ENCODE data around the gene SLC22A23.

Gene SLC22A23

DNA sequence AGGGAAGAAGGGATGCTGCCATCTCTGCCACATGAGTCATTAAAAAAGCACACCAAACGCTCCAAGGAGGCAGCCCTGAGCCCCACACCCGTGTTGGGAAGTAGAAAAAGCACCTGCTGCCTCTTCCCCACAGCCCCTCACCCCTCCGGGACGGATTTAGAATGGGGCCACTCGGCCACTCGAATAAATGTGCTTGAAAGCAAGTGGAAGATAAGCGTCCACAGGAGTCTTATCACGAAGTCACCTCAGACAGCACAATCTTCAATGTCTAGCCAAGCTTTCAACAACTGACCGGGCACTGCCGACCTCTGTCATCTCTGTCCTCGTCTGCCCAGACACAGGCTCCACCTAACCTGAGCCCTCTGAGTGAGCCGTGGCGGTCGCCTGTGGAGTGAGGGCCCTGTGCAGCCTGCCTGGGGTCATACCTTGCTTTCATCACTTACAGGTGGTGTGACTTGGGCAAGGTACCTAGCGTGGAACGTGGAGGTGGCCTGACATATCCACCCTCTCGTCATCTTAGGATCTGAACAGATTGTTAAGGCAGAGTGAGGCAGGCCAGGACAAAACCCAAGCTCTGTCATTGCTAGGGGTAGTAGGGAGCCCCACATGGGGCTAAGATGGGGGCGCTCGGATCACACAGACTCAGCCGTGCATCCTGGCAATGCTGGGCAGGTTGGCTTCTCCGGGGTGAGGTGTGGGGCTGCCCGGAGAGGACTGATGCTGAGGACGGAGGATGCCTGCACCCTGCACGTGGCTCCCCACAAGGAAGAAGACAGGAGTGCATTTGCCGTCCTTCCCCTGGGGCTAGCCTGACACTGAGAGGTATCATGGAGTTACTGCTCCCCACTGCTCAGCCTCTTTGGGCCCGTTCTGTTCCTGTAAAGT is 163.3 kb downstream of the SLC22A23 start:
- Histone ChIP-seq H3K27me3 (ENCODE audit: control insufficient read depth, insufficient read depth, low read length, poor library complexity, severe bottlenecking) (no peaks in the 10 kb centered on the region), H3K27ac (ENCODE audit: insufficient read depth, low read depth, low read length, poor library complexity, severe bottlenecking) (no peak overlapping the region), H3K4me3 (ENCODE audit: insufficient read depth, low read depth, low read length) (no peak overlapping the region), H3K36me3 (ENCODE audit: control insufficient read depth, insufficient read depth, low read length) (no peaks in the 10 kb centered on the region), H3K4me1 (ENCODE audit: control insufficient read depth, insufficient read depth, low read length) (peaks cover 9% of the 10 kb centered on the region), H3K9me3 (ENCODE audit: control insufficient read depth, low read length) (no peaks in the 10 kb centered on the region)
- WGBS, 2 experiments = 94 to 95% methylated on average over 26 of the region's 26 CpGs

DNA sequence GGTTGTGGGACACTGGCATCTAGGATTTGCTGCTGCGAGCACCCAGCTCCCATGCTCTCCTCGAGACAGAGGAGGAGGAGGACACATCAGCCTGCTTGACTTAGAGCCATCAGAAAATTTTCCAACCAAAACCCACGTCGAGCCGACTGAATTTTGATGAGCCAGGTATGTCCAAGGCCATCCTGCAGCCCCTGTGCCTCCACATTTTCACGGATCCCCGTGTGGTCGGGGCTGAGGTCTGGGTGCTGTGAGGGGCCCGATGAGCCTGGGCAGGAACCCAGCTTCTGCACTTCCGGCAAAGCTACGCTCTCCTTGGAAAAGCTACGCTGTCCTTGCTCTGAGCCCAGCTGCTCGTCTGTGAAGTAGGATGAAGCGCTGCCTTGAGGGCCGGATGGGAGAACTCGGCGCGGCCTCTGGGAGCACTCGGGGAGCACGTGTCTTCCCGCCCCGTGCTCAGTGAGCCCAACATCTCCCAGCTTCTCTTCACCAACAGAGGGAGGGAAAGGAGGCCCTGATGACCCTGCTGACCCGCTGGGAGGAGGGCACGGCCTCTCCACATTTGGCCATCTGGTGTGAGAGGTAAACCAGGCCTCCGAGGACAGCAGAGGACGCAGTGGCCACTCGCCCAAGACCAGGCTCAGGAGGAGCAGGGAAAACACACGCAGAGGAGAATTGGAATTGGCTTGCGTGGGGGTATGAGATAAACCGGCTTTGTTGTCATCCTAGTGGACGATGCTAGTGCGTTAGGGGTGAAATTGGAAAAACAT is 164.2 kb downstream of the SLC22A23 start:
- H3K9me3 ChIP-seq (ENCODE audit: control insufficient read depth, low read length) = no peaks in the 10 kb centered on the region
- H3K4me1 ChIP-seq (ENCODE audit: control insufficient read depth, insufficient read depth, low read length) = peaks cover 9% of the 10 kb centered on the region
- H3K27ac ChIP-seq (ENCODE audit: insufficient read depth, low read depth, low read length, poor library complexity, severe bottlenecking) = no peak overlapping the region
- no peaks in the 10 kb centered on the region for H3K27me3 ChIP-seq (ENCODE audit: control insufficient read depth, insufficient read depth, low read length, poor library complexity, severe bottlenecking)
- no peak overlapping the region for H3K4me3 ChIP-seq (ENCODE audit: insufficient read depth, low read depth, low read length)
- H3K36me3 ChIP-seq (ENCODE audit: control insufficient read depth, insufficient read depth, low read length) = no peaks in the 10 kb centered on the region
- WGBS, 2 experiments = 95 to 97% methylated on average over 32 of the region's 32 CpGs

DNA sequence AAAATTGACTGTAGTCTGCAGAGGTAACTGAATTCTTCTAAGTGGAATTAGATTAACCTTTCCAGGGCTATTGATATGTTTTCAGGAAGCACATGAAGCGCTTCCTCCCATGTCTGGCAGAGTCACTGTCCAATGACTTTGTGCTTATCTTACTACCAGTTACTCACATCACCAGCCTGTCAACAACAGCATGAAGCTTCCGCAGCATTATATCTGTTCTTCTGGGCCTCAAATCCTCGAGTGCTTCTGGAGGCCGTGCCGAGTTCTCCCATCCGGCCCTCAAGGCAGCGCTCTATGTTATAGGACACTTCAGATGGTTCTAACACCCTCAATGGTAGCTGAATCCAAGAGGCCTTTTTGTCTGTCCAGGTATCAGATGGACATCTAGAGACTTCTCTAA is 164.9 kb downstream of the SLC22A23 start:
- Histone ChIP-seq H3K27ac (ENCODE audit: insufficient read depth, low read depth, low read length, poor library complexity, severe bottlenecking) (no peak overlapping the region), H3K36me3 (ENCODE audit: control insufficient read depth, insufficient read depth, low read length) (no peaks in the 10 kb centered on the region), H3K27me3 (ENCODE audit: control insufficient read depth, insufficient read depth, low read length, poor library complexity, severe bottlenecking) (no peaks in the 10 kb centered on the region), H3K4me3 (ENCODE audit: insufficient read depth, low read depth, low read length) (no peak overlapping the region), H3K9me3 (ENCODE audit: control insufficient read depth, low read length) (no peaks in the 10 kb centered on the region), H3K4me1 (ENCODE audit: control insufficient read depth, insufficient read depth, low read length) (peaks cover 9% of the 10 kb centered on the region)
- WGBS, 2 experiments = 94 to 95% methylated on average over 7 of the region's 7 CpGs

DNA sequence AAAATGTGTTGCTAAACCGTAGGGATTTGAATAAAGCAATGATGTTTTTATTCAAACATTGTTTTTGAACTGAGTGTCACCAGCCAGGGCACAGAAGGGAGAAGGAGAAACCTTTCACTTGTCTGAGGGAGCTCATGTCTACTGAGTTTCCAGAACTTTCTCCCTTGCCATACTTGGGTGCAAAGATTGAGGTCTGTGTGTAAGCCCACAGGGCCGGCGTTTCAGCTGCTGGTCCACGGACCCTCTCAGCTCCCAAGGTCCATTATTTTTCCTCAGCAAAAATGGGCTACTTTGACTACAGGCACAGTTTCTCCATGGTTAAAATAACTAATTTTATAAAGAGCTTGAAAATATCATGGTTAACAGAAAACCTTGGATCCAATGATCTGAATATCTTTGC is 165.5 kb downstream of the SLC22A23 start:
- no peaks in the 10 kb centered on the region for H3K27me3 ChIP-seq (ENCODE audit: control insufficient read depth, insufficient read depth, low read length, poor library complexity, severe bottlenecking)
- H3K4me3 ChIP-seq (ENCODE audit: insufficient read depth, low read depth, low read length) = no peak overlapping the region
- 94 to 100% methylated on average over 4 of the region's 4 CpGs for WGBS, 2 experiments
- no peaks in the 10 kb centered on the region for H3K9me3 ChIP-seq (ENCODE audit: control insufficient read depth, low read length)
- no peaks in the 10 kb centered on the region for H3K36me3 ChIP-seq (ENCODE audit: control insufficient read depth, insufficient read depth, low read length)
- no peak overlapping the region for H3K27ac ChIP-seq (ENCODE audit: insufficient read depth, low read depth, low read length, poor library complexity, severe bottlenecking)
- peaks cover 9% of the 10 kb centered on the region for H3K4me1 ChIP-seq (ENCODE audit: control insufficient read depth, insufficient read depth, low read length)

DNA sequence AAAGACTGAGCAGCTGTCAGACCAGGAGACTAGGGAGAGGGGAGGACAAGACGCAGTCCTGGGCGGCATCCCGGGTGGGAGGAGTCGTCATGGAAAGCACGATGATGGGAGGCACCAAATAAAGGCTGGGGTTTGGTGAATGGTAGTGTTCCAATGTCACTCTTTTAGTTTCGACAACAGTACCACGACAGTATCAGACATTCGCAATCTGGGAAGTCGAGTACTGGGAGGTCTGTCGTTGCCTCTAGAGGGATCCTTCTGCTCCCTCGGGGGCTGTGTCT is 166.0 kb downstream of the SLC22A23 start:
- 91 to 95% methylated on average over 11 of the region's 11 CpGs for WGBS, 2 experiments
- H3K36me3 ChIP-seq (ENCODE audit: control insufficient read depth, insufficient read depth, low read length) = no peaks in the 10 kb centered on the region
- no peak overlapping the region for H3K27ac ChIP-seq (ENCODE audit: insufficient read depth, low read depth, low read length, poor library complexity, severe bottlenecking)
- no peak overlapping the region for H3K4me3 ChIP-seq (ENCODE audit: insufficient read depth, low read depth, low read length)
- H3K9me3 ChIP-seq (ENCODE audit: control insufficient read depth, low read length) = no peaks in the 10 kb centered on the region
- H3K27me3 ChIP-seq (ENCODE audit: control insufficient read depth, insufficient read depth, low read length, poor library complexity, severe bottlenecking) = no peaks in the 10 kb centered on the region
- peaks cover 9% of the 10 kb centered on the region for H3K4me1 ChIP-seq (ENCODE audit: control insufficient read depth, insufficient read depth, low read length)

- H3K4me1 ChIP-seq (ENCODE audit: control insufficient read depth, insufficient read depth, low read length) = peaks cover 5% of the 10 kb centered on the region
- H3K27ac ChIP-seq (ENCODE audit: insufficient read depth, low read depth, low read length, poor library complexity, severe bottlenecking) = no peak overlapping the region
- no peaks in the 10 kb centered on the region for H3K36me3 ChIP-seq (ENCODE audit: control insufficient read depth, insufficient read depth, low read length)
- no peak overlapping the region for H3K4me3 ChIP-seq (ENCODE audit: insufficient read depth, low read depth, low read length)
- H3K27me3 ChIP-seq (ENCODE audit: control insufficient read depth, insufficient read depth, low read length, poor library complexity, severe bottlenecking) = no peaks in the 10 kb centered on the region
- 95 to 96% methylated on average over 15 of the region's 15 CpGs for WGBS, 2 experiments
- no peaks in the 10 kb centered on the region for H3K9me3 ChIP-seq (ENCODE audit: control insufficient read depth, low read length)
These were observed 166.5 kb downstream of the SLC22A23 start for GRCh38 chr6:3290149-3290930.

GRCh38 chr6:3289664-3290055 is 167.2 kb downstream of the SLC22A23 start:
- Histone ChIP-seq H3K4me3 (ENCODE audit: insufficient read depth, low read depth, low read length) (no peak overlapping the region), H3K36me3 (ENCODE audit: control insufficient read depth, insufficient read depth, low read length) (no peaks in the 10 kb centered on the region), H3K27me3 (ENCODE audit: control insufficient read depth, insufficient read depth, low read length, poor library complexity, severe bottlenecking) (no peaks in the 10 kb centered on the region), H3K27ac (ENCODE audit: insufficient read depth, low read depth, low read length, poor library complexity, severe bottlenecking) (no peak overlapping the region), H3K4me1 (ENCODE audit: control insufficient read depth, insufficient read depth, low read length) (no peaks in the 10 kb centered on the region), H3K9me3 (ENCODE audit: control insufficient read depth, low read length) (no peaks in the 10 kb centered on the region)
- 92% methylated on average over 7 of the region's 7 CpGs for WGBS, 2 experiments

- H3K9me3 ChIP-seq (ENCODE audit: control insufficient read depth, low read length) = no peaks in the 10 kb centered on the region
- H3K36me3 ChIP-seq (ENCODE audit: control insufficient read depth, insufficient read depth, low read length) = no peaks in the 10 kb centered on the region
- H3K27me3 ChIP-seq (ENCODE audit: control insufficient read depth, insufficient read depth, low read length, poor library complexity, severe bottlenecking) = no peaks in the 10 kb centered on the region
- WGBS, 2 experiments = 94 to 95% methylated on average over 21 of the region's 21 CpGs
- H3K4me1 ChIP-seq (ENCODE audit: control insufficient read depth, insufficient read depth, low read length) = no peaks in the 10 kb centered on the region
- H3K4me3 ChIP-seq (ENCODE audit: insufficient read depth, low read depth, low read length) = no peak overlapping the region
- H3K27ac ChIP-seq (ENCODE audit: insufficient read depth, low read depth, low read length, poor library complexity, severe bottlenecking) = no peak overlapping the region
These were observed 167.9 kb downstream of the SLC22A23 start for GRCh38 chr6:3288711-3289663.

DNA sequence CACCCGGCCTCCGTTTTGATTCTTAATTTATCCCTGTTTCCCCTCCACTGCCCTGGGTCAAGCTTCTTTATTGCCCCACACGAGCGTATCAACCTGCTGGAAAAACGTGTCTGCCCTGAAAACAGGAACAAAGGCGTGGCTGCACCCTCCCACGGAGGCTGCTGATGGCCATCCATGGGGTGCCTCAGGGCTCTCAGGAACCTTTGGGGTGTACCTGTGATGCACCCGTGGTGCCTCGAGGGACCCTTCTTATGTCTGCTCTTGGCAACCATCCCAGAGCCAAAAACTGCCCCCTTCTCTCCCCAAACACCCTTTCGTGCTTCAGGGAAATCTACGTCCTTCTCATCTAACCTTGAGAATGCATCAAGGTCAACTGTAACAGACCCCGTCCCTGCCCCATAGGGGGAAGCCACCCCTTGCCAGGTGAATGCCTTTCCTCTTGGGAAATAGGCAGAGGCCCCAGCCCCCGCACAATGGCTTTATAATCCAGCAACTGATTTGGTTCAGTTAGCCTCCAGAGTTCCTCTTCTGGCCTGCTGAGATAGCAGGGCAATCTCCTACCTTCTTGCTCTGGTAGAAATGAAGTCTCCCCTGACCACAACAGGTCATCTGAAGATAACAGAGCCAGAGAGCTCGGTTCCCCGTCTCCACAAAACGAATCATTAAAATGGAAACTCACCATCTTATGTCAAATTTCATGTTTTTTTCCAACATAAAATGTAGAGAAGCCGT is 168.7 kb downstream of the SLC22A23 start:
- Histone ChIP-seq H3K4me3 (ENCODE audit: insufficient read depth, low read depth, low read length) (no peak overlapping the region), H3K9me3 (ENCODE audit: control insufficient read depth, low read length) (no peaks in the 10 kb centered on the region), H3K36me3 (ENCODE audit: control insufficient read depth, insufficient read depth, low read length) (no peaks in the 10 kb centered on the region), H3K27me3 (ENCODE audit: control insufficient read depth, insufficient read depth, low read length, poor library complexity, severe bottlenecking) (no peaks in the 10 kb centered on the region), H3K4me1 (ENCODE audit: control insufficient read depth, insufficient read depth, low read length) (no peaks in the 10 kb centered on the region), H3K27ac (ENCODE audit: insufficient read depth, low read depth, low read length, poor library complexity, severe bottlenecking) (no peak overlapping the region)
- WGBS, 2 experiments = 93 to 94% methylated on average over 17 of the region's 17 CpGs

Measured in ectodermal cell (in vitro differentiated cells).